GM19395 (cell line): Measurements from ENCODE around the gene NPHP4.

ENCODE experiments used
- ATAC-seq: cut with Tn5 transposase; IDR thresholded peaks from one replicate; pipeline ENCODE4 v1.9.1; 2021; ENCODE audit warnings: mild to moderate bottlenecking, moderate library complexity; ENCODE audit not compliant: unreplicated experiment

Gene NPHP4

GRCh38 chr1:5951846-5952410 is 40.3 kb downstream of the NPHP4 start:
- no peak for ATAC-seq

- ATAC-seq = no peak
Observed at GRCh38 chr1:5950994-5951785, 41.0 kb downstream of the NPHP4 start.

GRCh38 chr1:5950201-5950895 is 41.9 kb downstream of the NPHP4 start:
- ATAC-seq = no peak

GRCh38 chr1:5949761-5950100 is 42.5 kb downstream of the NPHP4 start:
- no peak for ATAC-seq

GRCh38 chr1:5949085-5949760 is 43.0 kb downstream of the NPHP4 start:
- no peak for ATAC-seq

GRCh38 chr1:5948681-5949005 is 43.6 kb downstream of the NPHP4 start:
- no peak for ATAC-seq

GRCh38 chr1:5947978-5948680 is 44.1 kb downstream of the NPHP4 start:
- ATAC-seq = no peak

- ATAC-seq = no peak
Observed at GRCh38 chr1:5947071-5947821, 45.0 kb downstream of the NPHP4 start.

- ATAC-seq = no peak
Observed at GRCh38 chr1:5945445-5945844, 46.8 kb downstream of the NPHP4 start.

GRCh38 chr1:5944843-5945167 is 47.4 kb downstream of the NPHP4 start:
- ATAC-seq = no peak

GRCh38 chr1:5944154-5944842 is 47.9 kb downstream of the NPHP4 start:
- no peak for ATAC-seq

GRCh38 chr1:5943343-5944124 is 48.7 kb downstream of the NPHP4 start:
- ATAC-seq = no peak

- no peak for ATAC-seq
Observed at GRCh38 chr1:5941671-5942070, 50.6 kb downstream of the NPHP4 start.

- no peak for ATAC-seq
Observed at GRCh38 chr1:5940723-5941407, 51.4 kb downstream of the NPHP4 start.

GRCh38 chr1:5939271-5940170 is 52.7 kb downstream of the NPHP4 start:
- ATAC-seq = no peak

- ATAC-seq = no peak
Observed at GRCh38 chr1:5938101-5938646, 54.1 kb downstream of the NPHP4 start.

- no peak for ATAC-seq
Observed at GRCh38 chr1:5937373-5937857, 54.8 kb downstream of the NPHP4 start.
